PC-3 (cell line): ENCODE results near the gene DUOX1. TPM values are rescaled to one million over a fixed set of nuclear protein-coding genes. Genes with fewer than 3 reads are reported as not detected.
A peak's percentile ranks its signal among the peaks of the same experiment; 100 is the strongest.
"Not testable (repeated sequence)": the region's sequence is repeated elsewhere in the genome, so short reads cannot be mapped to it uniquely, and the experiment has no call there.

Experiments used
- ATAC-seq: fragments of 200-7000 bp; cut with Tn5 transposase; 2 replicates; pipeline ENCODE4 v1.9.1; 2020; ENCODE audit warnings: mild to moderate bottlenecking, moderate library complexity
- Bru-seq: library from RNA; stranded (reverse); fragments of 400-500 nt; gene quantifications from one replicate; lab custom pipeline; 2021; lab: Mats Ljungman, UMichigan
- BruChase-seq, 2 experiments: library from RNA; stranded (reverse); fragments of 400-500 nt; gene quantifications; one replicate each; lab custom pipeline; 2021; lab: Mats Ljungman, UMichigan
- BruUV-seq: library from RNA; stranded (reverse); fragments of 400-500 nt; replicated peaks from 2 replicates; lab custom pipeline; 2021; lab: Mats Ljungman, UMichigan
- CTCF ChIA-PET: fragments of 300-600 bp; sonication (Branson Sonifier 250); formaldehyde crosslinking; loops from one replicate; lab custom pipeline; 2022; ENCODE audit warnings: antibody characterized with exemption; lab: Charles Lee
- POLR2A ChIA-PET: fragments of 300-600 bp; sonication (Branson Sonifier 250); formaldehyde crosslinking; loops from one replicate; lab custom pipeline; 2022; ENCODE audit warnings: antibody characterized with exemption; ENCODE audit not compliant: unreplicated experiment; lab: Charles Lee
- DNase-seq: peaks from one replicate; pipeline ENCODE4 v3.0.0-alpha.2; 2015
- H2AFZ ChIP-seq: fragments of 300-600 bp; sonication (generic); 2 replicates; pipeline ENCODE4 v1.6.0; 2016; ENCODE audit warnings: antibody characterized with exemption, low read length
- H3F3A ChIP-seq: fragments of 300-600 bp; sonication (generic); one replicate; pipeline ENCODE4 v1.6.0; 2017; ENCODE audit warnings: antibody characterized with exemption, low read length, control low read depth, mild to moderate bottlenecking; ENCODE audit not compliant: unreplicated experiment
- H3K27ac ChIP-seq: fragments of 300-600 bp; sonication (generic); 2 replicates; pipeline ENCODE4 v1.5.1; 2016; ENCODE audit warnings: mild to moderate bottlenecking, low read length
- H3K27me3 ChIP-seq: fragments of 300-600 bp; sonication (generic); 2 replicates; pipeline ENCODE4 v1.6.1; 2016; ENCODE audit warnings: low read length, mixed read lengths
- H3K36me3 ChIP-seq: fragments of 300-600 bp; sonication (generic); 2 replicates; pipeline ENCODE4 v1.6.1; 2016; ENCODE audit warnings: low read depth, mixed run types, low read length, mixed read lengths
- H3K4me1 ChIP-seq: fragments of 300-600 bp; sonication (generic); 2 replicates; pipeline ENCODE4 v1.5.1; 2016; ENCODE audit warnings: low read length; ENCODE audit not compliant: insufficient read depth
- H3K4me2 ChIP-seq: fragments of 300-600 bp; sonication (generic); 2 replicates; pipeline ENCODE4 v1.6.0; 2016; ENCODE audit warnings: low read length
- H3K4me3 ChIP-seq: fragments of 300-600 bp; sonication (generic); 2 replicates; pipeline ENCODE4 v1.5.1; 2016; ENCODE audit warnings: mild to moderate bottlenecking, low read length, mixed read lengths
- H3K79me2 ChIP-seq: fragments of 300-600 bp; sonication (generic); 2 replicates; pipeline ENCODE4 v1.6.1; 2017; ENCODE audit warnings: low read length, mixed read lengths
- H3K9ac ChIP-seq: fragments of 300-600 bp; sonication (generic); 2 replicates; pipeline ENCODE4 v1.6.0; 2016; ENCODE audit warnings: mild to moderate bottlenecking, low read length
- H3K9me2 ChIP-seq: fragments of 300-600 bp; sonication (generic); replicated peaks from 2 replicates; pipeline ENCODE4 v1.6.1; 2016; ENCODE audit warnings: mixed run types, low read length, mixed read lengths
- H3K9me3 ChIP-seq: fragments of 300-600 bp; sonication (generic); 2 replicates; pipeline ENCODE4 v1.6.1; 2016; ENCODE audit warnings: low read length, mixed read lengths
- H4K20me1 ChIP-seq: fragments of 300-600 bp; sonication (generic); 2 replicates; pipeline ENCODE4 v1.6.1; 2016; ENCODE audit warnings: low read length, mixed read lengths
- CTCF ChIP-seq: fragments of 300-600 bp; sonication (generic); conservative IDR thresholded peaks from 2 replicates; pipeline ENCODE4 v1.5.1; 2017; ENCODE audit warnings: antibody characterized with exemption, low read depth, mild to moderate bottlenecking, low read length
- EZH2 ChIP-seq: fragments of 300-600 bp; sonication (generic); IDR thresholded peaks from one replicate; pipeline ENCODE4 v1.6.1; 2017; ENCODE audit warnings: antibody characterized with exemption, mild to moderate bottlenecking, low read length; ENCODE audit not compliant: unreplicated experiment
- intact Hi-C: fragments of 100-400 bp; cut with micrococcal nuclease; formaldehyde crosslinking; loops from 2 replicates; pipeline ENCODE4 v1.9.0; 2023
- long read RNA-seq: library from polyadenylated mRNA; unstranded; transcript quantifications from one replicate; pipeline ENCODE4 v2.0.0, GENCODE V29; 2021; ENCODE audit not compliant: unreplicated experiment
- total RNA-seq: library from RNA; depleted of rRNA; stranded (reverse); fragments of >200 nt; gene quantifications from 2 replicates; pipeline ENCODE4 v1.2.3, GENCODE V29; 2014; rRNA removed

Gene DUOX1
- 0.29 TPM in 1 of 2 replicates, not detected in the other for total RNA-seq
- Bru-seq, nascent RNA, result percentile 18 among the genes with signal in this experiment
- percentile 17 among the genes with signal in this experiment for BruChase-seq, experiment 1, labeled RNA remaining after a 6-hour chase
- BruChase-seq, experiment 2, labeled RNA remaining after a 2-hour chase, result percentile 10 among the genes with signal in this experiment
- long read RNA-seq, partial matches to known transcripts, result 0 of 32 reads
- long read RNA-seq, other reads (novel, unspliced or antisense), result 32 of 32 reads

GRCh38 chr15:45129651-45130129, at the start of gene DUOX1, which contains the start of gene DUOXA1:
Gene DUOX1 (plus strand): TSS chr15:45129994. CDS start chr15:45131967, 1,973 bp downstream.
Gene DUOXA1 (minus strand): TSS chr15:45129879. CDS start chr15:45123014, 6,865 bp downstream.
- BruUV-seq, result no TSS peak
- H2AFZ ChIP-seq, result no peak within 1 kb of the TSS
- ATAC-seq, result peak; percentile 55
- CTCF ChIA-PET, result no interaction called here
- no peak within 1 kb of the TSS for H3K9ac ChIP-seq
- no peaks in the 10 kb centered on the region; the same call in 1 of the 2 replicates for H3K4me1 ChIP-seq
- no peaks in the 10 kb centered on the region for H3K9me2 ChIP-seq
- no peaks in the 10 kb centered on the region for H3K79me2 ChIP-seq
- no peaks in the 10 kb centered on the region for H3F3A ChIP-seq
- H3K9me3 ChIP-seq, result no peaks in the 10 kb centered on the region
- POLR2A ChIA-PET, result no interaction called here
- H3K27me3 ChIP-seq, result no peaks in the 10 kb centered on the region
- H3K4me3 ChIP-seq, result no peak within 1 kb of the TSS
- H3K36me3 ChIP-seq, result no peaks in the 10 kb centered on the region
- no peak for DNase-seq
- no peaks in the 10 kb centered on the region for H4K20me1 ChIP-seq
- H3K27ac ChIP-seq, result no peak within 1 kb of the TSS
- intact Hi-C loops, result loop anchor here (10.0 kb wide), 2 partner anchors 75 to 165 kb away; no protein-coding TSS in a partner anchor
- TF ChIP-seq EZH2, result no peak
- no peak for TF ChIP-seq CTCF
- no peak within 1 kb of the TSS for H3K4me2 ChIP-seq

- H3K4me3 ChIP-seq, H3K4me2 ChIP-seq, CTCF ChIA-PET, H3K9me3 ChIP-seq, H3K27ac ChIP-seq, H3K9me2 ChIP-seq, DNase-seq, H3K9ac ChIP-seq, H2AFZ ChIP-seq, H3F3A ChIP-seq, H4K20me1 ChIP-seq, H3K79me2 ChIP-seq, BruUV-seq, intact Hi-C loops, H3K4me1 ChIP-seq, ATAC-seq, H3K27me3 ChIP-seq, H3K36me3 ChIP-seq: not testable (repeated sequence)
- POLR2A ChIA-PET, result interaction anchor here (0.6 kb wide), 1 partner anchor 136 kb away, joined by 5 read pairs; no protein-coding TSS in a partner anchor
Observed at GRCh38 chr15:45080593-45080992, 49.2 kb upstream of the DUOX1 start.

- H3K4me3 ChIP-seq, result not testable (repeated sequence)
Observed at GRCh38 chr15:45082412-45082811, 47.4 kb upstream of the DUOX1 start.

More at GRCh38 chr15:45082412-45082811, 47.4 kb upstream of the DUOX1 start:
- H3K36me3 ChIP-seq, H3K9me2 ChIP-seq, intact Hi-C loops, H4K20me1 ChIP-seq, H3K4me2 ChIP-seq, H2AFZ ChIP-seq, H3F3A ChIP-seq, BruUV-seq, H3K4me1 ChIP-seq, H3K27ac ChIP-seq, POLR2A ChIA-PET, H3K9me3 ChIP-seq, H3K9ac ChIP-seq, H3K79me2 ChIP-seq, DNase-seq, ATAC-seq: not testable (repeated sequence)
- H3K27me3 ChIP-seq, result peaks cover 14% of the 10 kb centered on the region
- CTCF ChIA-PET, result interaction anchor here (0.6 kb wide), 1 partner anchor 36 kb away, joined by 3 read pairs; no protein-coding TSS in a partner anchor
